HT-29 (cell line): ENCODE results near the gene SPECC1. TPM values are rescaled to one million over a fixed set of nuclear protein-coding genes. Genes with fewer than 3 reads are reported as not detected.
"Not testable (repeated sequence)": the region's sequence is repeated elsewhere in the genome, so short reads cannot be mapped to it uniquely, and the experiment has no call there.

Source experiments
- DNase-seq: peaks from one replicate; pipeline ENCODE4 v3.0.0-alpha.2; 2015; ENCODE audit warnings: low spot score
- total RNA-seq: library from RNA; depleted of rRNA; stranded (reverse); fragments of >200 nt; shearing (Covaris generic); gene quantifications from 2 replicates; pipeline ENCODE4 v1.2.3, GENCODE V29; 2014

SPECC1 gene
- total RNA-seq, 1 experiment from 2014 or later, result 10.2 TPM

DNA sequence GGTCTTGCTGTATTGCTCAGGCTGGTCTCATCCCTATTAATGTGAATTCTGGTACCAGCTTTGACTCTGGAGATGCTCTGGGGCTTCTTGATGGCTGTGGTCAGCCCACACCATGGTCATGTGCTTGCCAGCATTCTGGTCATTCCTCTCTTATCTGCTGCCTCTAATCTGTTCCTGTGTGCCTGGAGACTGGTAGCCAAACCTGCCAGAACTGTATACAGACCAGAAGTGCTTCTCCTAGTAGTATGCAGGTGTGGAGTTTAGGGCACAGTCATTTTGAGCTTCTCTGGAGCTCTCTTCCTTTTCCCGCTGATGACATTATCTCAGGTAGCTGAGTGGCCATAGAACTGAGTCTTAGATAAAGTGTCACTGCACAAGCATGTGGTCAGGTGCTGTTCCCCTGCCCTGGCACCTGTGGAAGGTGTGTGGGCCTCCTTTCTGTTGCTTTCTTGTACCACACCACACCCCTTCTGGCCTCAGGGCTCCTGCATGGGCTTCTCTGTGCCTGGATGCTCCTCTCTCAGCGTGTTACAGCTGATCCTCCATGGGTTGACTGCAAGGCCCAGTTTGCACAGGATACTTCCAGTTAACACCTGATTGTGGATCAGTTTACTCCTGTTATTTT, 162.7 kb downstream of the SPECC1 start:
- no peak for DNase-seq

DNA sequence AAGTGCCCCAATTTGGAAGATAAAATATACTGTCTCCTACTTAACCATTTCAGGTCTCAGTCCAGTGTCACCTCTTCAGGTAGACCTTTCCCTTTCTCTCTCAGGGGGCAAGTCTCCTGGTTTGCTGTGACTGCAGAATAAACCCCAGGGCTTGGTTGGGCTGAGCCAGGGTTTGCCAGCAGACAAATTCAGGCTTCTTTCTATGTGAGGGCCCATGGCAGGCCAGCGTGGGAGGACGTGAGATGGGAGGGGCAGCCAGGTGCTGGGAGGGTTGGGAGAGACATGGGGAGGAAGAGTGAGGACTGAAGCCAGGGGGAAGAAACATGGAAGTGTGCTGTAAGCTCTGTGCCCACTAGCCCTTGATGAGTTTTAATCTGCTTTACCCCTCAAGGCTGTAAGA, 163.2 kb downstream of the SPECC1 start:
- no peak for DNase-seq

DNA sequence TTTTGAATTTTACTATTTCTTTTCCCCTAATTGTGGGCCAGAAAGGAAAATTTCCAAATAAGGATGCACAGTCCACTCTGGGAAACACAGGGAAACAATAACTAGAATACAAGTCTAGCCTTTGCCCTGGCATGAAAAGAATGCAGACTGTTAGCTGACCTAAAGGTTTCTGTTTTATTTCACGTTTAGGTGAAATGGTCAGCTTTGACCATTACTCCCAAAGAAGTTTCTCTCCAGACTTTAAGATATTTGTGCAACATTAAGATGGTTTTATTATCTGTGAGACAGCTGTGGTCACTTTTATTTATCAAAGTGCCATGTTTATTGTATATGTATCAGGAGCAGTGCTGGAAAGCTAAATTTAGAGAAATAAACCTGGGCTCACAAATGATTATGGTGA, 163.9 kb downstream of the SPECC1 start:
- no peak for DNase-seq

DNA sequence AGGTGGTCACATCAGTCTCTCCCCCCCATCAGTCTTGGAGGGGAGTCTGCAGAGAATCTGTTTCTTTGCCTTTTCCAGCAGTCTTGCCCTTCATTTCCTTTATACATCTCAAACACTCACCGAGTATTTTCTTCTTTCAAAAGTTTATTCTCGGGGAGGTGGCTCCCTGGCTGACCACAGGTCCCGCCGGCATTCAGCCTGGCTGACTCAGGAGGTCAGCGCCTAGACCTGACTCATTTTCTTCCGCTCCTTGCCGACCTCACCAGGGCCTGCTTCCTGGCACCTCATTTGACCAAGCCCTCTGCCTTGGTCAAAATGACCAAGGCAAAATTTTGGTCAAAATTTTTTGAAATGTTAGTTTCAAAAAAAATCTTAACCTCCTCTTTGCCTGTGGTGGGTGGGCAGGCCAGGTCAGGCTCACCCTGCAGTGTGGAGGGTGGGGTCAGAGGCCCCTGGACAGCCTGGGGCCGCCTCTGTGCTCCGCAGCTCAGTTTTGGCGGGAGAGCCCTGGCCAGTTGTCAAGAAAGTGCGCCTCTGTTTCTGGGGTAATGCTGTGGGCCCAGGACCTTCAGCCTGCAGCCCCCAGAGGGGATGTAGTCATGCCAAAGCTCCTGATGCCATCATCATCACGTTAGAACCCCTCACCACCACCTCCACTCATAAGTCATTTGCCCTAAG, 165.6 kb downstream of the SPECC1 start:
- DNase-seq, result no peak

DNA sequence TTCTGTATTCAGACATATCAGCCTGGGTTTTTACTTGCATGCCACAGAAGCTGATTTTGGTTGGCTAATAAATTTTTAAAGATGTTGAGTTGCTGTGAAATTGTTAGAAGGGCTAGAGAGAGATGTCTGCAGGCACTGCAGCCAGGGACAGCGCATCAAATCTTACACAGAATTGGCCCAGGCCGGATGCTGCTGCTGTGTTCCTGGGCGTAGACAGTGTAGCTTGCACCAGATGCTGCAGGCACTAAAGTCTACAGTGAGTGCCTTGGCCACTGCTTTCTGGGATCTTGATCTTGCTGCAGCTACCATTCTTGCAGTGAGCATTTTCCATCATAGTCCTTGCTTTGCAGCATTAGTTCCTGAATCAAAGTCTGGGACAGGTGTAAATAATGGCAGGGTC, 169.9 kb downstream of the SPECC1 start:
- no peak for DNase-seq

DNA sequence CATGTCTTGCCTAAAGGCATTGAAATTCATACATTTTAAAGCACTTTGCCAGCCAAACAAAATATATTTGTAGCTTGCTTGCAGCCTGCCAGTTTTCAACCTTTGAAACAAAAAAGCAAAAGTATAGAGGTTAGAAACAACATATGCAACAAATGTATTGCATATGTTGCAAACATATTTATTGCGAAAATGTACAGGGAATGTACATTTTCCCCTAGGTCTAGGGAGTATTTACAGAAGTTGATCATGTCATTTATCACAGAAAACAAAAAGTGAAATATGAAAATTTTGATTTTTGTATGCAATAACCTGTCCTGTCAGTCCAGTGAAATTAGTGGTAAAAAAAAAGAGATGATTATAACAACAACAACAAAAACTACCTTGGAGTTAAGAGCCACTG, 171.5 kb downstream of the SPECC1 start:
- DNase-seq, result no peak

DNA sequence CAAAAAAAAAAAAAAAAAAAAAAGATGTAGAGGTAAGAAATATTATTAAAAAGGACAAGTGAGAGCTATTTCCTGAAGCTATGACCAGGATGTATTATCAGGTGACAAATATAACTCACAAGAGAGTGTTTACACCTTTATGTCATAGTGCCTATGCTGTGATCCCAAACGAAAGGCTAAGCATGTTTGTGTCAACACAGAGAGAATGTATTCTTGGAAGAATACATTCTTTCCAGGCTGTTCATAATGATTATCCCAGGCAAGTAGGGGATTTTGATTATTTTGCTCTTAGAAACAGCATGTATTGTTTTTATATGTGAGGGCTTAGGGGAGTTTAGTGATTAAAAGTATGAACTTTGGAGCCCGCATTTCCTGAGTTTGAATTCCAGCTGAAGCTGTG, 175.0 kb downstream of the SPECC1 start:
- no peak for DNase-seq

DNA sequence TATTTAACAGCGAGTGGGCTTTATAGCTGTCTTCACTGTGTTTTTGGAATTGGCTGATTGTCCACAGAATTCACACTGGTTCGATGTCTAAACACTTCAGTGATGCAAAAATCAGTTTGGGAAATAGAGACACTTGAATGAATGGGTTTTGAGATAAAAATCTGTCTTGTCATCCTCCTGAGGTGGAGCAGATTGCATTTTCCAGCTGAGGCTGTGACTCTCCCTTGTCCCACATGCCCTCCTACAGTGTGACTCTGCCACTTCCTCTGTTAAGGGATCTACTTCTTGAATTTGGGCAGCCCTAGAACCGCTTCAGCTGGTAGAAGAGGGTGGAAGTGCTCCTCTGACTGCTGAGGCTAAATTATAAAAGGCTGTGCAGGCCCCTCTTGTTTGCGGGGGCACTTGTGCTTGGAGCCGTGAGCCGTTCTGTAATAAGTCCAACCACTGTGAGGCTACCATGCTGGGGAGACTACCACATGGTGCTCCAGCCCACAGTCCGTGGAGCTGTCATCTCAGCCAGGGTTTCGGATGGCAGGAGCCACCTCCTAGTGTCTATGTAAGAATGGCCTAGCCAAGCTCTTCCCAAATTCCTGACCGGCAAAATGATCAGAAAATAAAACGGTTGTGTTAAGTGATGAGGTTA, 175.9 kb downstream of the SPECC1 start:
- no peak for DNase-seq

DNA sequence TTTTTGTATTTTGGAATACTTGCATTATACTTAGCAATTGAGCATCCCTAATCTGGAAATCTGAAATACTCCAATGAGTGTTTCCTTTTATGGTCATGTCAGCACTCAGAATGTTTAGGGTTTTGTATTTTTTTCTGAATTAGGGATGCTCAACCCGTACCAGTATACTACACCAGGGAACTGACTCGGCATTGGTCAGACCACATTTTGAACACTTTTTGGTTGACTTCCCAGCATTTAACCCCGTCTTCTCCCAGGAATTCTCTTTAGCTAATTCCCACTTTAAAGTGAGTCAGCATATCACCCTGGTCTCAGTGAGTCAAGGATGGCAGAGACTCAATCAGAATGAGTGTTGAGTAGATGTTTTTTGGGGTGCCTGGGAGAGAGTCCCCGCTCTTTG, 177.9 kb downstream of the SPECC1 start:
- DNase-seq, result no peak

DNA sequence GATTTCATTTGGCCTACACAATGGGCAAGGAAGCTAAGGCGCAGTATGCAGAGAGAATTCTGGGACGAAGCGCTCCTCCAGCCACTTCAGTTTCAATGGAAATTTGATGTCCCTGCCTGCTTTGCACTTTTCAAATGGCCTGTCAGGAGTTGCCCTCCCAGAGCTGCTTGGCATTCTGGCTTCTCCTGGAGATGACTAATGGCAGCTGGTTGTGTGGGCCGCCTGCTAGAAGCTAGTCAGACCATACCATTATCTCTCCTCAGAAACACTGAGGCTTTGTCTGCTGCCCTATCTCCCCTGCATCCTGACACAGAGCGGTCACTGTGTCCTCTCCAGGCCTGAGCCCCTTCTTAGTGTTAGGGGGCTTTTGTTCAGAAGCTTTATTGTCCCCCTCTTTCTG, 180.1 kb downstream of the SPECC1 start:
- DNase-seq, result no peak

DNA sequence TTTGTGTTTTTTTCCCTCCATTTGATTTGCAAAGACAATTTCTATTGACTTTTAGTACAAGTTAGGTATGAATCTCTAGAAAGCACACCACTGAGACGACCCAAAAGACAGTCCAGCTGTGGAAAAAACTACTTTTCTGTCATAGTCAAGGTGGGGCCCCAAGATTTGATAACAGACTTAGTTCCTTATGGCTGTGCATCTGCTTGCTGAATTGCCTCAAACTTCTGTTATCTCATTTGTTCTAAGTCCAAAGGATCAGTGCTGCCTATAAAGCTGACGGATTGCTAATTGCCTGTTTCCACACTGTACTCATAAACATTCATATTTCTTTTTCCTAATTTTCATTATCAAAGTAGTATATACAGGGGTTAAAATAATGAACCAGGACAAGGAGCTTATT, 180.8 kb downstream of the SPECC1 start:
- no peak for DNase-seq

DNA sequence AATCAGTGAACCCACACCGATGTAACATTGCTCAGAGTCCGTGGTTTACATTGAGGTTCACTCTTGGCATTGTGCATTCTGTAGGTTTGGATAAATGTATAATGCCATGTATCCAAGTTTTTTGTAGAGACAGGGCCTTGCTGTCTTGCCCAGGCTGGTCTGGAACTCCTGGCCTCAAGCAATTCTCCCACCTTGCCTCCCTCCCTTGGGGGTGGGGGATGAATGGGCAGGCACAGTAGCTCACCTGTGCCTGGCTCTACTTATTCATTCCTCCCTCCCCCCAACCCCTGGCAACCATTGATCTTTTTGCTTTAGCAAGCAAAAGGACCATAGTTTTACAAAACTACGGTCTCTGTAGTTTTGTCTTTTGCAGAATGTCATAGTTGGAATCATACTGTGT, 181.4 kb downstream of the SPECC1 start:
- no peak for DNase-seq

DNA sequence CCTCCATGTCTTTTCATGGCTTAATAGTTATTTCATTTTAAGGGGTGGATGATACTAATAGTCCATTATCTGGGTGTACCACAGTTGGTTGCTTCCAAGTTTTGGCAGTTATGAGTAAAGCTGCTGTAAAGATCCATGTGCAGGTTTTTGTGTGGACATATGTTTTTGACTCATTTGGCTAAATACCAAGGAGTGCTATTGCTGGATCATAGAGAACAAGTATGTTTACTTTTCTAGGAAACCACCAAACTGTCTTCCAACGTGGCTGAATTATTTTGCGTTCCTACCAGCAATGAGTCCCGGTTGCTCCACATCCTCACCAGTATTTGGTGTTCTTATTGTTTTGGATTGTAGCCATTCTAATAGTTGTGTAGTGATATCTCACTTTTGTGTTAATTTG, 181.9 kb downstream of the SPECC1 start:
- DNase-seq, result no peak

DNA sequence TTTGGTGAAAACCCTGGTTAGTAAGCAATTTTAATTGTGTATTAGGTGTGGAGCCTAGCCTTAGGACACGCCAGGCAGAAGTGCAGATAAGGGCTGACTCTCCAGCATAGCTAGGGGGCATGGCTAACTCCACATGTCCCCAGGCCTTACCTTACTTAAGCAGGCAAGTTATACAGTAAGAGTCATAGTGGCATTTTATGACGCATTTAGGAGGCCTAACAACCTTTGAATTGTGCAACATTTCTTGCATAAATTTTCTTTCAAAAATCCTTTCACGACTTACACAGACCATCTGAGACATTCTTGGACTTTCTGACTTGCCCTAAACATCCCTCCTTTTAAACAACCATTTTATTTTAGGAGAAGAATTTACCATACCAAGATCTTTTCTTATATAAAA, 187.1 kb downstream of the SPECC1 start:
- not testable (repeated sequence) for DNase-seq

DNA sequence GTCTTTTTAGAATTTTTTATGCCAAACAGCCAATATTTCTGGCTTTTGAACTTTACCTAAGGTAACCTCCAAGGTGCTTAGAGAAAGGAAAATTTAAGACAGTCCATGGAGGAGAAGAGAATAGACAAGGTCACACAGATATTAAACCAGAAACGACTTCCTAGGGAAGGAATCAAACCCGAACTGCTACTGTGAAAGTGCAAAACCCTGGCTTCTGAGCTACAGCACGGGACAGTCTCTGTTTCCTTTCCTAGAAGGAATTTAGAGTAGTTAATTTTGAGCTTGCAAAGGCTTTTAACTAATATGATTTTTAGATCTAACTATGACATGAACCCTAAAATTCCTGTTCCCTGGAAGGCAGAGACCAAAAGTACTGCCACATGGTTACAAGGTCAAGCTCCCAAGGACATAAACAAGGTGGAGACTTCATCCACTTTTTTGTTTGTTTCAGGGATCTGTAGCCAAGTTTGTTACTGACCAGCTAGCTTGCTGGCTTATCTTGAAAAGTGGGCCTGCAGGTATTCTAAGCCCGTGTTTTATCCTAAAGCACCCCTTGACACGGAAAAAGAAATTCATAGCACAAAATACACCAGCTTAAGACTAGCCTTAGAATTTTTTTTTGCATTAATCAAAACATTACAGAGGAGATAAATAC, 188.2 kb downstream of the SPECC1 start:
- DNase-seq, result no peak

DNA sequence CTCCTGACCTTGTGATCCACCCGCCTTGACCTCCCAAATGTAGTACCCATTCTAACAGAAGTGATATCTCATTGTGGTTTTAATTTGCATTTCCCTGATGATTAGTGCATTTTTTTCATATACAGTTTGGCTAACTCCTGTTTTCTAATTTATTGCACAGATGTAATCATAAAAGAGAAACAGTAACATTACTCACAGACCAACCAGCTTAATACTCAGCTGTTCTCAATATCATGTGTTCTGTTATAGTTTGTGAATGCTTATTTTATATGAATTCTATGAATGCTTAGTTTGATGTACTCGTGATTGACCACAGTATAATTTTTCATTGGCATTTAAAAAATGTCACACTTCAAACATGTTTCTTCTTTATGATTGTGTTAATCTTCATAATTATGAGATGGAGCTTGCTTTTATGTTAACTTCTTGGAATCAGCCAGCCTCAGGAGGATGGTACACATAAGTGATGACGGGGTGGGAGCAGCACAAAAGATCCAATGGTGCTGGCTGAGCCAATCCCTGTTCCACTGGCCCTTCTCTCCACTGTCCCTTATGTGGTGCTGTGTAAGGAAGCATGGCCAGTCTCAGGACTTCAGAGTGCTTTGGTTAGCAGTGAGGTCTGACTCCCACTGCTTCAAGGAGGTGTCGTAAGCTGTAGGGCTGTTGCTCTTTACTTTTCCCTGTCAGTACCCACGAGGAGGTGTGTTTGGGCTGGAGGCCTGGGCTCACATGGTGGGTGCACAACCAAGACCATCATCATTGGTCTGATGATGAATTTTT, 191.0 kb downstream of the SPECC1 start:
- DNase-seq, result no peak

DNA sequence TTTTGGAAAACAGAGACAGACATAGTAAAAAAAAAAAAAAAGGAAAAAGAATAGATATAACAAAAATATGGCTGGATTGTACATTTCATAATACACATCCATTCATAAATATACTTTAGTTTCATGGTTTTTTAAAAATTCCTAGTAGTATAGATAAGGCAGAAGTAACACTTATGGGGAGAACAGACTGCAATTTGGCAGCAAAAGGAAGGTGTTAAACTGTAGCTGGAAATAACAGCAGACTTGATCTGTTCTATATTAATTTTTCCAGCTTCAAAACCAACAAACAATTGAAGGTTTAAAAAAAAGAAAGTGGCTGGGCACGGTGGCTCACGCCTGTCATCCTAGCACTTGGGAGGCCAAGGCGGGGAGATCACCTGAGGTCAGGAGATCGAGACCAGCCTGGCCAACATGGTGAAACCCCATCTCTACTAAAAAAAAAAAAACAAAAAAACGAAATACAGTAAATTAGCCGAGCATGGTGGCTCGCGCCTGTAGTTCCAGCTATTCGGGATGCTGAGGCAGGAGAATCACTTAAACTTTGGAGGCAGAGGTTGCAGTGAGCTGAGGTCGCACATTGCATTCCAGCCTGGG, 191.8 kb downstream of the SPECC1 start:
- DNase-seq, result no peak

DNA sequence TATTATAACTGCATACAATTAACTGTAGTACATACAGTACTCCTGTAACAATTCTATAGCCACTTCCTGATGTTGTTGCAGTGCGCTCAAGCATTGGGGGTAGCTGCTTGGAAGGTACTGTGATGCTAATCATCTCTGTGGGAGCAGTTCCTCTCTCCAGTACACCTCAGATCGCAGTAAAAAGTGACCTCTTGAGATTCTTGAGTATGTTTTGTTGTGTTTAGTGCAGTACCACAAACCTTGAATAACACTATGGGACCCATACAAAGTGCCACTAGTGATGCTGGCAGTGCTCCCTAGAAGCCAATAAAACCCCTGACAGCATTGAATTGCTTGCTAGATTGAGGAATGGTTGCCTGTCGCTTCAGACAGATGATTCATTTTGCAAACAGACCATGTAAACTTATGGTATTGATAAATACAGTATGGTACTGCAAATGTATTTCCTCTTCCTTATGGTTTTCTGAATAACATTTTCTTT, 193.0 kb downstream of the SPECC1 start:
- no peak for DNase-seq

DNA sequence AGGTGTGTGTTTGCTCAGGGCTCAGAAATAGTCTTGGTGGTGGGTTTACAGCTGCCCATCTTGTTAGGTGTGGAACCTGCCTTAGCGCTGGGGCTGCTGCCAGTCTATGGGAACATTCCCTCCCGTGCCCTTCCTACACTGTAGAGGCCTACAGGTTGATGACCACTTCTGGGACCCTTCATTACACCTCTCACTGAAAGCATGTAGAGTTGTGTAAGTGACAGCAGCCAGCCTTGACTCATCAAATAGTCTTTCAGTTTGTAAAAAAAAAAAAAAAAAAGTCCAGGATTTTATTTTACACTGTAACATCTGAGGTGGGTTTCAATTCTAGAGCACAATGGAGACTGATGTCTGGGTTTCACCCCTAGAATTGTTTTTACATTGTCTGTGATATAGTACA, 193.9 kb downstream of the SPECC1 start:
- DNase-seq, result no peak

DNA sequence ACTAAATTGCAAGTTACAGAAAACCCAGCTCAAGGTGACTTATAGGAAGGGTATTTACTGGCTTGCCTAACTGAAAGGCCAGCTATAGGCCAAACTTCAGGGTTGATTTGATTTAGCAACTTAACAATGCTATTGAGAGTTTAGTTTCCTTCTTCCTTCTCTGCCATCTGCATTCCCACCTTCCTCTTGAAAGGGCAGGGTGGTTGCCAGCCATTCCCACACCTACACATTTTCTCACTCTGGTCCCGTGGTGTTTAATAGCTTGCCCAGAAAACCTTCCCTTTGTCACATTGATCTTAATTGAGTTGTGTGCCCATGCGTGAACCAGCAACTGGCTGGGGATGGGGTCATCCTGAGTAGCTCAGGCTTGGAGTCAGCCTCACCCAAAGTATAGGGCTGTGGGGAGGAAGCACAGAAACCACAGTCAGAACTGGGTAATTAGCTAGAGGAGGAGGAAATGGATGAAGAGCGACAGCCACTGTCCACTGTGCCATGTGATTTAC, 194.7 kb downstream of the SPECC1 start:
- no peak for DNase-seq

DNA sequence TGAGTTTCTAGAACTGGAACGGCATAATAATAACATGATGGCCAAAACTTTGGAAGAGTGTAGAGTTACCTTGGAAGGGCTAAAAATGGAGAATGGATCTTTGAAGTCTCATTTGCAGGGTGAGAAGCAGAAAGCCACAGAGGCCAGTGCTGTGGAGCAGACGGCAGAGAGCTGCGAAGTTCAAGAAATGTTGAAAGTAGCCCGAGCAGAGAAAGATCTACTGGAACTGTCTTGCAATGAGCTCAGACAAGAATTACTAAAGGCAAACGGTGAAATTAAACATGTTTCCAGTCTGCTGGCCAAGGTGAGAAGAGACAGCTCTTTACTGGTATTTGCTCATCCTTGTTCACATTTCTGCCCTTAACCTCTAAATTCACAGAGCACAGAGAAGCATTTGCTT, 196.4 kb downstream of the SPECC1 start:
- no peak for DNase-seq
